SK-N-SH treated with all-trans-retinoic acid at 6 μM for 48 hours (cell line): ENCODE measurements around the gene FAM237A.

ENCODE experiments used
- GLIS3 ChIP-seq: fragments of 250-450 bp; sonication (Bioruptor Pico); IDR thresholded peaks from 2 replicates; pipeline ENCODE4 v1.5.0; 2020; ENCODE audit warnings: mild to moderate bottlenecking, moderate library complexity
- OSR1 ChIP-seq: fragments of 250-450 bp; sonication (Bioruptor Pico); IDR thresholded peaks from 2 replicates; pipeline ENCODE4 v1.8.0; 2022; ENCODE audit warnings: moderate library complexity, mild to moderate bottlenecking, inconsistent platforms
- PPARA ChIP-seq: fragments of 250-450 bp; sonication (Bioruptor Pico); IDR thresholded peaks from 2 replicates; pipeline ENCODE4 v1.5.0; 2020; ENCODE audit warnings: mild to moderate bottlenecking, borderline replicate concordance
- RARB ChIP-seq: fragments of 250-450 bp; sonication (Bioruptor Pico); IDR thresholded peaks from 2 replicates; pipeline ENCODE4 v1.8.0; 2021; ENCODE audit warnings: mild to moderate bottlenecking, moderate library complexity

GRCh38 chr2:206611191-206611590, 31.1 kb upstream of the FAM237A start:
- TF ChIP-seq PPARA (CRISPR knock-in tag) (no peak), OSR1 (CRISPR knock-in tag) (no peak), RARB (CRISPR knock-in tag) (no peak), GLIS3 (CRISPR knock-in tag) (no peak)
